K562 (cell line): ENCODE measurements around the gene TUBB2A. TPM values are rescaled to one million over a fixed set of nuclear protein-coding genes. Genes with fewer than 3 reads are reported as not detected.

Experiments
- BMI1 ChIP-seq: fragments of 150-350 bp; IDR thresholded peaks from 2 replicates; pipeline ENCODE4 v1.6.1; 2014; ENCODE audit warnings: low read length
- ERF ChIP-seq: fragments of 450-650 bp; formaldehyde crosslinking; IDR thresholded peaks from 2 replicates; pipeline ENCODE4 v1.4.0; 2020; ENCODE audit warnings: mild to moderate bottlenecking, mixed read lengths
- HIVEP1 ChIP-seq: fragments of 250-450 bp; sonication (Bioruptor Pico); IDR thresholded peaks from 2 replicates; pipeline ENCODE4 v1.4.0; 2020; ENCODE audit warnings: mild to moderate bottlenecking
- KDM1A ChIP-seq, 2 experiments: fragments of 450-650 bp; IDR thresholded peaks; 2 replicates each; pipeline ENCODE4 v1.6.1; 2016; ENCODE audit warnings: mild to moderate bottlenecking in 2 of 2
- KLF16 ChIP-seq: IDR thresholded peaks from 2 replicates; pipeline ENCODE4 v1.6.1; 2016; ENCODE audit warnings: antibody characterized with exemption
- NEUROD1 ChIP-seq: fragments of 150-350 bp; IDR thresholded peaks from 2 replicates; pipeline ENCODE4 v1.6.1; 2014; ENCODE audit warnings: borderline replicate concordance, low read length, low read depth; ENCODE audit not compliant: partially characterized antibody
- NFRKB ChIP-seq: fragments of 450-650 bp; IDR thresholded peaks from 2 replicates; pipeline ENCODE4 v1.6.1; 2016; ENCODE audit warnings: low read depth
- NUFIP1 ChIP-seq: fragments of 450-650 bp; IDR thresholded peaks from 2 replicates; pipeline ENCODE4 v1.6.1; 2018; ENCODE audit not compliant: partially characterized antibody
- SMARCA4 ChIP-seq: fragments of 450-650 bp; IDR thresholded peaks from 2 replicates; pipeline ENCODE4 v1.6.1; 2016
- USF1 ChIP-seq: sonication (generic); formaldehyde crosslinking; IDR thresholded peaks from 2 replicates; pipeline ENCODE4 v1.9.0; 2022; ENCODE audit warnings: mild to moderate bottlenecking, missing genetic modification reagents
- YBX1 ChIP-seq: fragments of 450-650 bp; IDR thresholded peaks from 2 replicates; pipeline ENCODE4 v1.7.1; 2016; ENCODE audit warnings: mild to moderate bottlenecking
- ZNF280B ChIP-seq: fragments of 250-450 bp; sonication (Bioruptor Pico); IDR thresholded peaks from 2 replicates; pipeline ENCODE4 v1.5.1; 2021; ENCODE audit warnings: mild to moderate bottlenecking
- ZNF445 ChIP-seq: fragments of 250-450 bp; sonication (Bioruptor Pico); IDR thresholded peaks from 2 replicates; pipeline ENCODE4 v1.4.0; 2020; ENCODE audit warnings: low read depth, mild to moderate bottlenecking, moderate library complexity
- ZNF551 ChIP-seq: fragments of 250-450 bp; sonication (Bioruptor Pico); IDR thresholded peaks from 2 replicates; pipeline ENCODE4 v1.5.0; 2021; ENCODE audit warnings: mild to moderate bottlenecking, moderate library complexity
- ZNF583 ChIP-seq: fragments of 250-450 bp; sonication (Bioruptor Pico); IDR thresholded peaks from 2 replicates; pipeline ENCODE4 v1.4.0; 2020
- ZNF699 ChIP-seq: fragments of 250-450 bp; sonication (Bioruptor Pico); IDR thresholded peaks from 2 replicates; pipeline ENCODE4 v1.8.0; 2021; ENCODE audit warnings: mild to moderate bottlenecking, moderate library complexity; ENCODE audit not compliant: insufficient replicate concordance
- polyA plus RNA-seq, 8 experiments: library from polyadenylated mRNA; depleted of rRNA in 4 of 8; stranded (reverse) in 5 of 8; unstranded in 3 of 8; fragments of >200 nt; fragmentation: Nextera tagmentation in 2 of 8; fragmentation: Illumina TruSeq in 1 of 8; extraction: Ambion mirVana in 2 of 8; extraction: Trizol in 1 of 8; gene quantifications; 2 replicates each; pipeline versions ENCODE4 v1.2.1 to v1.2.3, GENCODE V29; 2011 to 2014; ENCODE audit warnings: inconsistent platforms in 1 of 8, missing spikeins in 1 of 8
- total RNA-seq, 7 experiments: library from RNA; depleted of rRNA in 6 of 7; stranded (reverse); fragments of >200 nt in 6 of 7; fragmentation: Illumina TruSeq in 2 of 7; extraction: Trizol in 2 of 7; gene quantifications; 2 replicates each; pipeline versions ENCODE4 v1.2.1 to v1.2.3, GENCODE V29; 2011 to 2021; ENCODE audit warnings: low replicate concordance in 1 of 7
- TF ChIP-seq, protein P1 (sequence below): fragments of 450-650 bp; IDR thresholded peaks from 2 replicates; pipeline ENCODE4 v1.6.1; 2016; ENCODE audit warnings: low read depth
- TF ChIP-seq, protein P2 (sequence below): sonication (generic); formaldehyde crosslinking; IDR thresholded peaks from 2 replicates; pipeline ENCODE4 v1.5.0; 2020; ENCODE audit warnings: missing genetic modification reagents

TUBB2A gene
- total and polyA plus RNA-seq, 9 of the 15 experiments (the other 6 are each of a cell fraction or from before 2014, with no cell fraction given), result 3.6 to 92.1 (median 45.6) TPM

GRCh38 chr6:3175715-3176402 is 18.5 kb upstream of the TUBB2A start (continued):
- no peak for TF ChIP-seq KLF16
- TF ChIP-seq, protein P1, sequence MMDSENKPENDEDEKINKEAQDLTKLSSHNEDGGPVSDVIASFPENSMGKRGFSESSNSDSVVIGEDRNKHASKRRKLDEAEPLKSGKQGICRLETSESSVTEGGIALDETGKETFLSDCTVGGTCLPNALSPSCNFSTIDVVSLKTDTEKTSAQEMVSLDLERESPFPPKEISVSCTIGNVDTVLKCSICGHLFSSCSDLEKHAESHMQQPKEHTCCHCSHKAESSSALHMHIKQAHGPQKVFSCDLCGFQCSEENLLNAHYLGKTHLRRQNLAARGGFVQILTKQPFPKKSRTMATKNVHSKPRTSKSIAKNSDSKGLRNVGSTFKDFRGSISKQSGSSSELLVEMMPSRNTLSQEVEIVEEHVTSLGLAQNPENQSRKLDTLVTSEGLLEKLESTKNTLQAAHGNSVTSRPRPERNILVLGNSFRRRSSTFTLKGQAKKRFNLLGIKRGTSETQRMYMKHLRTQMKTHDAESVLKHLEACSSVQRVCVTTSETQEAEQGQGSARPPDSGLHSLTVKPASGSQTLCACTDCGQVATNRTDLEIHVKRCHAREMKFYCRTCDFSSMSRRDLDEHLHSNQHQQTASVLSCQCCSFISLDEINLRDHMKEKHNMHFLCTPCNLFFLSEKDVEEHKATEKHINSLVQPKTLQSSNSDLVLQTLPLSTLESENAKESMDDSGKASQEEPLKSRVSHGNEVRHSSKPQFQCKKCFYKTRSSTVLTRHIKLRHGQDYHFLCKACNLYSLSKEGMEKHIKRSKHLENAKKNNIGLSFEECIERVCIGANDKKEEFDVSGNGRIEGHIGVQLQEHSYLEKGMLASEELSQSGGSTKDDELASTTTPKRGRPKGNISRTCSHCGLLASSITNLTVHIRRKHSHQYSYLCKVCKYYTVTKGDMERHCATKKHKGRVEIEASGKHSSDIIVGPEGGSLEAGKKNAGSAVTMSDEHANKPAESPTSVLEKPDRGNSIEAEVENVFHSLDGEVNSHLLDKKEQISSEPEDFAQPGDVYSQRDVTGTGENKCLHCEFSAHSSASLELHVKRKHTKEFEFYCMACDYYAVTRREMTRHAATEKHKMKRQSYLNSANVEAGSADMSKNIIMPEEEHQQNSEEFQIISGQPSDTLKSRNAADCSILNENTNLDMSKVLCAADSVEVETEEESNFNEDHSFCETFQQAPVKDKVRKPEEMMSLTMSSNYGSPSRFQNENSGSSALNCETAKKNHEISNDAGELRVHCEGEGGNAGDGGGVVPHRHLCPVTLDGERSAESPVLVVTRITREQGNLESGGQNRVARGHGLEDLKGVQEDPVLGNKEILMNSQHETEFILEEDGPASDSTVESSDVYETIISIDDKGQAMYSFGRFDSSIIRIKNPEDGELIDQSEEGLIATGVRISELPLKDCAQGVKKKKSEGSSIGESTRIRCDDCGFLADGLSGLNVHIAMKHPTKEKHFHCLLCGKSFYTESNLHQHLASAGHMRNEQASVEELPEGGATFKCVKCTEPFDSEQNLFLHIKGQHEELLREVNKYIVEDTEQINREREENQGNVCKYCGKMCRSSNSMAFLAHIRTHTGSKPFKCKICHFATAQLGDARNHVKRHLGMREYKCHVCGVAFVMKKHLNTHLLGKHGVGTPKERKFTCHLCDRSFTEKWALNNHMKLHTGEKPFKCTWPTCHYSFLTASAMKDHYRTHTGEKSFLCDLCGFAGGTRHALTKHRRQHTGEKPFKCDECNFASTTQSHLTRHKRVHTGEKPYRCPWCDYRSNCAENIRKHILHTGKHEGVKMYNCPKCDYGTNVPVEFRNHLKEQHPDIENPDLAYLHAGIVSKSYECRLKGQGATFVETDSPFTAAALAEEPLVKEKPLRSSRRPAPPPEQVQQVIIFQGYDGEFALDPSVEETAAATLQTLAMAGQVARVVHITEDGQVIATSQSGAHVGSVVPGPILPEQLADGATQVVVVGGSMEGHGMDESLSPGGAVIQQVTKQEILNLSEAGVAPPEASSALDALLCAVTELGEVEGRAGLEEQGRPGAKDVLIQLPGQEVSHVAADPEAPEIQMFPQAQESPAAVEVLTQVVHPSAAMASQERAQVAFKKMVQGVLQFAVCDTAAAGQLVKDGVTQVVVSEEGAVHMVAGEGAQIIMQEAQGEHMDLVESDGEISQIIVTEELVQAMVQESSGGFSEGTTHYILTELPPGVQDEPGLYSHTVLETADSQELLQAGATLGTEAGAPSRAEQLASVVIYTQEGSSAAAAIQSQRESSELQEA, result no peak
- TF ChIP-seq KDM1A (IDR thresholded peaks at IDR 0.05), result peak in 1 of 2 experiments; percentile 42; a peak in 1 of 4 replicates
- TF ChIP-seq ZNF445 (CRISPR knock-in tag), result no peak
- no peak for TF ChIP-seq ZNF280B (CRISPR knock-in tag)
- TF ChIP-seq BMI1, result no peak
- no peak for TF ChIP-seq NFRKB
- TF ChIP-seq, protein P2, sequence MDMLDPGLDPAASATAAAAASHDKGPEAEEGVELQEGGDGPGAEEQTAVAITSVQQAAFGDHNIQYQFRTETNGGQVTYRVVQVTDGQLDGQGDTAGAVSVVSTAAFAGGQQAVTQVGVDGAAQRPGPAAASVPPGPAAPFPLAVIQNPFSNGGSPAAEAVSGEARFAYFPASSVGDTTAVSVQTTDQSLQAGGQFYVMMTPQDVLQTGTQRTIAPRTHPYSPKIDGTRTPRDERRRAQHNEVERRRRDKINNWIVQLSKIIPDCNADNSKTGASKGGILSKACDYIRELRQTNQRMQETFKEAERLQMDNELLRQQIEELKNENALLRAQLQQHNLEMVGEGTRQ, result peak; percentile 67
- no peak for TF ChIP-seq HIVEP1 (CRISPR knock-in tag)
- 0 out of 2 replicates have a peak, but pooled peaks have one; percentile 12 for TF ChIP-seq ZNF583 (CRISPR knock-in tag)
- TF ChIP-seq ZNF551, result no peak
- no peak for TF ChIP-seq NUFIP1
- no peak for TF ChIP-seq ERF
- no peak for TF ChIP-seq NEUROD1
- TF ChIP-seq YBX1, result no peak
- no peak for TF ChIP-seq ZNF699 (CRISPR knock-in tag)
- TF ChIP-seq SMARCA4, result no peak
- peak; percentile 78 for TF ChIP-seq USF1
